Measurements from ENCODE around the gene PLXNA4.

PLXNA4 gene

DNA sequence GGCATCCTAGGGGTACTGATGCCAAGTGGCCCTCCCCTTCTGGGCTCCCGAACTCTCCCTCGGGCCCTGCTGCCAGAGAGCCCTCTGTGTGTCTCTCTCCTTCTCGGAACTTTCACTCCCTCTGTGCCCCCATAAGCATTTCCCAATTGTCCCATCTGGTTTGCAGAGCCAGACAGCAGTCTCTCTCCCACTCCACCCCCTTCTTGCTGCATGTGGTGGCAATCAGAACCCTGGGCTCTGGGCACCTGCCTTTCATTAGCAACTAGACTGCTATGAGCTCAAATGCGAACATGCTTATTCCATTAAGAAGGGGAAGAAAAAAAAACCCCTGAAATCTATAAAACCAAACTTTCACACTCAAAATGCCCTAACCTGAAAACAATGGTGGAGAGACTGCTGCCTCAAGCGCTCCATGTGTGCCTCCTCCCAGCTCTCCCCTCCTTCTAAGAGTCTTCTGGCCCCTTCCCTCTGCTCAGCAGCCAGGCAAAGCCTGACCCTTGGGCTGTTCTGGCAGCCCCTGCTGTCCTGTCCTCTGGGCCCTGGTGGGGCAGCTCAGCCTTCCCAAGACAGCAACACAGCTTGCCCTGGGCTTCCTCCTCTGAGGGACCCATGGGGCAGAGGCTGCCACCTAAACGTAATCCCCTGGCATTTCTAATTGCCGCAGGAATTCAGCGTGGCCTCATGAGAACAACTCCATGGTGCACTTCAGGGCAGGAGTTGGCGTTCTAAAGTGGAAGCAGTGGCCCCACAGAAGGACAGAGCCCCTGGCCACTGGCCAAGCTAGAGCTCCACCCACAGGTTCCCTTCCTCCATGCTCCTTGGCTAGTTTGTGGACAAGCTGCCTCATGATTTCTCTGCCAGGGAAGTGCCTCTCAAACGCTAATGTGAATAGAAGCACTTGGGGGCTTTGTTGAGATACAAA lies 415.4 kb downstream of the PLXNA4 start:
- DNase-seq: no peak

DNA sequence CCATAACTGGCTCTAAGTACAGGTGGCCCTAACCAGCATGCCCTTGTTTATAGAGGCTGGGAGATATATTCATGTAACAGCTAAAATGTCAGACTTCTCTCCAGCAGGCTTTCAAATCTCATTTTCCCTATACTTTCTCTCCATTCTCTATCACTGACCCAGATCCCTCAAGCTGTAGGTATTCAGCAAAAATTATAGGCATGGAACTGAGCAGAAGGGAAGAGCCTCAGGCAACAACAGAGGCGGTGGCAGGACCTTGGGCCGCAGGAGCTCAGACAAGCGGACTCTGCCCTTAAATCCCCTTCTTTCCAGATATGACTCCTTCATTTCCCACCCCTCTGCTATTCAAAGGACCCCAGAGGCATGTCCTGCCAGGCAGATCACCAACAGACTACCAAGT lies 417.4 kb downstream of the PLXNA4 start:
- DNase-seq: no peak

DNA sequence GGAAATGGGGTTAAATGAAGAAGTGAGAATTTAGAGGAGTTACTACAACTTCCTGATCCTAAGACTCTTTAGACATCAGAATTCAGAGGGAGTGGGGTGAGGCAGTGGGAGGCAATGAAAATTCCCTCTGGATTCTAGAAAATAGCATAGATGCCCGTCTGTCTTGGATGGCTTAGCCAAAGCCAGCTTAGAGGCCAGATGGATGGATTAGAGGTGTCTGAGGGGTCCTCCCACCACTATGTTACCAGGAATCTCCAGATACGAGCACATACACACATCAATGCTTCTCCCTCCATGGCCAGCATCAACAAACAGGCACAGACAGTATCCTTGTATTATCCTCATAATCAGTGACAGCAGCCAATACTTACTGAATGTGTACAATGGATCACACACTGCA lies 418.1 kb downstream of the PLXNA4 start:
- DNase-seq: no peak

DNA sequence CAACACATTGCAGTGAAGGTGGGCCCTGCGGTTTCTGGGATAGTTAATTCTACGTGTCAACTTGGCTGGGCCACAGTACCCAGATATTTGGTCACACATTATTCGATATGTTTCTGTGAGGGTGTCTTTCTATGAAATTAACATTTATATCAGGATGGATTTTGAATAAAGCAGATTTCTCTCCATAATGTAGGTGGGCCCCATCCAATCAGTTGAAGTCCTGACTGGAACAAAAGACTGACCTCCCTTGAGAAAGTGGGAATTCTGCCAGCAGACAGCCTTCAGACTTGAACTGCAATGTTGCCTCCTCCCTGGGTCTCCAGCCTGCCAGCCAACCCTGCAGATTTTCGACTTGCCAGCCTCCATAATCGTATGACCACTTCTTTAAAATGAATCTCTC lies 420.6 kb downstream of the PLXNA4 start:
- DNase-seq: no peak

DNA sequence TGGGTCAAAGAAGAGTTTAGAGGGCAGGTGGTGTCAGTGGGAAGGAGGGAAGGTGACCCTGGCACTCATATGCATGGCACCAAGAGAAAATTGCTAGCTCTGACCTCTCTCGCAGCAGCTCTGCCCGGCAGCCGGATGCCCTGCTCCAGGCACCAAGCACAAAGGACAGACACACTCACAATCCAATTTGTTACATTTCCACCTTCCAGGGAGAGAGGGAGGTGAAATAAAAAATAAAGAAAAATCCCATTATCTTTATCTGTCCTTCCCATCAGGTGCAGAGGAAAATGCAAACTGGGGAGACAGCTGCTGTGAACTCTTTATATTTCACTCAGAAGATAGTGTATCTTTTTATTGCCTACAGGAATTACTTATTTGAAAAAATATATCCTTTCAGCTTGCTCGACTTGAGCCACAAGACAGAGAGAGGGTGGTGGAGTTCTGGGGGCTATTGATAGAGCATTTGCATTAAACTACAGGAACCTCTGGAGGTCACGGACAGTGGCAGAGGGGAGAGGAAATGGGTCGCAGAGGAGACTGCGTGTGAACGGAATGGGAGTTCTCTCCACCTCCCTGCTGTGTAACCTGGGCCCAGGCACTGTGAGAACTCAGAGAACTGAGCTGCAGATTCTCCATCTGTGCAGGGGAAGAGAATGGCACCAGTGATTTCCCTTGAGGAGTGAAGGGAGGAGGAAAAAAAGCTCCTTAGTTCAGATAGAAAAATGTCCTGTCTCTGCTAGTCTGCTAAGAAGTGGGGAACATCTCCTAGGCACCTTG lies 421.4 kb downstream of the PLXNA4 start:
- no peak for DNase-seq

DNA sequence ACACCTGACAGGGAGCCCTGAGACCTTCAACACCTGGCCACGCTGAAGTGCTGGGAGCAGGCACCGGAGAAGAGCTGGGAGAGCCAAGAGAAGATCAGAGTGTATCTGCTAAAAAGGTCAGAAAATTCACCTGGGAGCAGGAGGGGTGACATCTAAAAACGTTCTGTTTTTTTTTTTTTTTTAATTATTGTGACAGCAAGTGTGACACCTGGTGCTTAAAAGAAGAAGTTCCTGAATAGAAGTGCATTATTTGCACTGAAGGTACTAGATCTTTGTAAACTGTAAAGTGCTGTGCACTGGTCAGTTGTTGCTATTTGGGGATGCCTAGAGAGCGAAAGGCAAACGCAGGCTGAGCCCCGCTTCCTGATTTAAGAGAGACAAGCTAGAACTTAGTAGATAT lies 422.0 kb downstream of the PLXNA4 start:
- no peak for DNase-seq

DNA sequence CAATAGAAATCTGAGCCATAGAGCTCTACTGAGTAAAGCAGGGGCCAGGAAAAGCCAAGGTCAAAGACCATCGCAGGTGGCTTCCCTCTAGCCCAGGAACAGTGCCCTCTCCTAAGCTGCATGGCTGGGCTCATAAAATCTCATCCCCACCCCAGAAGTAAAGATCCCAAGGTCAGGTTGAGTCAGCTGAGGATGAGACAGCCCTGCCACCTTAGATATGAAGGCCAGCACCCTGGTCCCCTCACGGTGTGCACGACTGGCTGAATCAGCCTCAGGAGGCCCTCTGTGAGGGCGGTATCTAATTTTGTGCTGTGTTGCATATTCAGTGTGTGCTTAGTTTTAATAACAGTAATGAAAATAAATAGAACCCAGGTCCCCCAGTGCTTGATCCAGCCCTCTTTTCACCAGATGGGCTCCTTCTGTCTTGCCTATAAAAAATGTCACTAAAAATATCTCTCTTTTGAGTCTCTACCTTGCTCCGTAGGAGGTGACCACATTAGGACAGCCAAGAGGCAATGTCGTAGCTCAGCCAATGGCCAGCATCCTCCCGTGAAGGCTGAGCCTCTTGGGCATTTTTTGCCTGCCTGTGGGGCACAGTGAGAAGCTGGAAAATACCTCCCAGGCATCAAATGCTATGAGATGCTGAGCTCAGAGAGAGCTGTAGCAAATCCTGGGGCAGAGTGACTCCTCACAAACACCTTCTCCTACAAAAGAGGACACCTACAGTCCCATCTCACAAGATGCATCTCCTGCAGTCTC lies 424.0 kb downstream of the PLXNA4 start:
- DNase-seq: no peak

DNA sequence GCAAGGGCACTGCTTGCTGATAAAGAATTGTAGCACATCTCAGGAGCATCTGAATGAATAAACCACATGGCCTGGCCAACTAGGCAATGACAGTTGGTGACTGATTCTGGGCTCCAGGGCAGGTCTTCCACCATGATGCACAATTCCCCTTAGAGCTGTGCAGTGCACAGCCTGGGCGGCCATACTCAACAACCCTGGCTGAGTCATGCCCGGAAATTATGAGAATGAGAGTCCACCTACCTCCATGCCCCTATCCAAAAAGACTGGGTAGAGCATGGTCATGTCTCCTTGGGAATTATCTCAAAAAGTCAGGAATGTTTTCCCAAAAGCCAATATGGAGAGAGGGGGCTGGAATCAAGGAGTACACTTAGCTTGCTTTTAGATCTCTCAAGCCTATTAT lies 425.6 kb downstream of the PLXNA4 start:
- DNase-seq: no peak

DNA sequence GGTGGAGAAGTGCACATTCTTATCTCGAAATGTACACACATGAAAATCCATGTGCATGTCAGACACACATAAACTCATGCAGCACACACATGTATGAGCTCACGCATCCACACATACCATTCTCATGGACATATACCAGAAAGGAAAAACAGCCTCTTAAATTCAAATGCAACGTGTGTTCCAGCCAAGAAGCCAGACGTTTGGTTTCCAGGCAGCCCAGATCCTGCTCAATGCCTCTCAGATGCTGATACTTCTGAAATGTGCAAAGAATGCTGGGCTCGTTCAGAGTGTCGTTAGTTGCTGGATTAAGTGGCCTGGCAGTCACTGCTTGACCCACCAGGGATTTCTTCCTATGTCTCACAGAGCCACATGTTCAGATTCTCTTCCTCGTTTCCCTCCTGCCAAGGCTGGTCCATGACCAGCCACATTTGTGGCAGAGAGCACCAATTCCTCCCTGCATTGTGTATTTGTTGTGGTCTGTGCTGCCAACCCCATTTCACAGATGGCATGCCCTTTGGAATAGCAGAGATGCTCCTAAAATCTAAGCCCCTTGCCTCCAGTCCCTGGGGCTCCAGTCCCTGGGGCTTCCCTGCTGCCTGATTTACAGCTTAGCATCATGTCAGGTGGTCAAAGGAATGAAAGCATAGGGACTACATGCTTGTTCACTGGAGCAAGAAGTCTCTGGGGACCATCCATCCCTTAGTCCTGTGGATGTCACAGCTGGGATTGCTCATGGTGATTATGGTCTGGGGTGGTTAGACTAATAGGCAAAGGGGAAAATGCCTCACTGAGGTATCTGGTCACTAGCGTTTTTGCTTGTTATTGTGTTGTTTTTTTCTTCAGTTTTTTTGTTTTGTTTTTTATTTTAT lies 426.6 kb downstream of the PLXNA4 start:
- no peak for DNase-seq

DNA sequence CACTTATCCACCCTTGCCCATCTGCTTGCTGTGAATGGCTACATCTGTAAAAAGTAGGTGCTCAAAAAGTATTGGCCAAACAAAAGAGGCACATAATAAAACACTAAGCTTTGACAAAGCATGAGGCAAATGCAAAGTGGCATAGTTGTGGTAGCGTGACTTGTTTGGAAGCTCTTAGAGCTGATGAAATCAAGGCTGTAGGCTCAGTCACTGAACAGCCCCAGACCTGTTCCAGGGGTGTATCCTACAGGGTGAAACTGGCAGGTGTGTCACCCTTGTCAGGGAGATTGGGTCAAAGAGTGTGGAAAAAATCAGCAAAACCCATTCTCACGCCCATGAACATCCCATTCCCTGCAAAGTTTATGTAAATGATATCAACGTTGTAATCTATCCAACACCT lies 427.4 kb downstream of the PLXNA4 start:
- DNase-seq: no peak

DNA sequence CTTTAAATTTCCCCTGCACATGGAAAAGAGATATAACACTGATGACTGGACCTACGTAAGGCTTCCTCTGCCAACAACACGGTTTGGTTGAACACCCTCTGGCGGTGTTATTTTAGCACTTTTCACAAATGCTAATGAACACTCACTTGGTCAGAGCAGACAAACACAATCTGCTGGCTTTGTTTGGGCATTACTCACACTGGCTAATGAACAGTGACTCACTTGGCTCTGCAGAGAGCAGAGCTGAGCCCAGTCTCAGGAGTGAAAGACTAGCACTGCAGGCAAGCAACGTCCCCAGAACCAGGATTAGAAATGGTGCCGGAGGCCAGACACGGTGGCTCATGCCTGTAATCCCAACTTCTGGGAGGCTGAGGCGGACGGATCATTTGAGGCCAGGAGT lies 430.8 kb downstream of the PLXNA4 start:
- DNase-seq: no peak

DNA sequence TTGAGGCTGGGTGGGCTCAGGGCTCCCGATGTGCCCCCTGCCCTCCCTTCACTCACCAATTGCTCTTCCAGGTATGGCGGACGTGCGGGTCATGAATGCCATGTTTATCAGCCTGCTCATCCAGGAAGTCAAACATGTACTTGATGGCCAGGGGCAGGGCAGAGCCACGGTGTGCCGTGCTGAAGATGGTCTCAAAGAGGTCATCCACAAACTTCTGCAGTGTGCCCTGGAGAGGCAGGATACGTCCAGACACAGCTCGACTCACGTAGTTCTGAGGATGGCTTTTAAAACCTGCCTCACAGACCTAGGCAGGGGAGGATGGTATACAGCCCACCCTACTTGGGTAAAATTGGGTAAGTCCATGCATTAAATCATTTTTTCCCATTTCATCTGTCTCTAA lies 431.2 kb downstream of the PLXNA4 start:
- DNase-seq: no peak

DNA sequence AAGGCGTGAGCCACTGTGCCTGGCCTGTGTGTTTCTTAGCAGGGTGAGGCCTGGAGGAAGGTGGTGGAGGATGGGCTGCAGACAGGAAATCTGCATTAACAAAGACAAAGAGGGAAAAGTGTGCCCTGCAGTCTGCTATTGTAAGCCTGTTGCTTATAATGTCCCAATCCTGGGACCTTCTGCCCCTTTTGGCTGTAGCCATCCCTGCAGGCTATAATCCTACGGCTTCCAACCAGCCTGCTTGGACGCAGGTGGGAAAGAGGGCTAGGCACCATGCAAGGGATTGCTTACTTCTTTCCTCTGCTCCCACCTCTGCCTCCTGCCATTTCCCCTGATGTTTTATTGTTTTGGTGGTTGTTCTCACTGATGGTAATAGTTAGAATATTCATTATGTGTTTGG lies 434.3 kb downstream of the PLXNA4 start:
- no peak for DNase-seq

DNA sequence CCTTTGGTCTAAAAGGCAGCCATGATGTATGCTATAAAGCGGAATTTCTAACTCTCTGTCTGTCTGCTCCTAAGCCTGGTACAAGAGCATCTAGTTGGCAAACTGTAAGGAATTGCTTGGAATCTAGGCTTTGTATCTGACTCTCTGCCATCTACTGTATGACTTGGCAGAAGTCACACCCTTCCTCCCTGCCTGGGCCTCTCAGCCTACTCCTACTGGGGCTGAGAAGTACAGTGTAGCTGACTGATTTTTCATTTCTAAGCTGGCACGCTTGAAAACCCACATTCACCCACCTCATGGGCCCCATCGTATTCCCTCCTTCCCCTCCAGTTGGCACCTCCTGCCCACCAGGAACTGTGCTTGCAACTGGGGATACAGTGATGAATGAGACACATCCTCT lies 435.2 kb downstream of the PLXNA4 start:
- no peak for DNase-seq

DNA sequence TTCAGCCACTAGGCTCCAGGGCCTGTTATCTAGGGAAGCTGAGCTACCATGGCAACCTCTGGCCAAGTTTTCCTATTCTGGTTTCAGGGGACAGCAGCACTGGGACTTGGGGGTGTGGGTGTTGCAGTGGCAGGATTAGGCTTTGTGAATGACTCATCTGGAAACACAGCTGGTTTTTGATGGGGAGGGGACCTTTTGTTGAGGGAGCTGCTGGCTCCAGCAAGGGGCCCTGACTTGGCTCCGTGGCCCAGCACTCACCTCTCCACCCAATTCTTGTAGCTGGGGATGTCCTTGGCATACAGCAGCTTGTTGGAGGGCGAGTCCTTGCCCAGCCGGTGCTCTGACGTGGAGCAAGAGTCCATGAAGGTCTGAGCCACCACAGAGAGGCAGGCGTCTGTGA lies 435.9 kb downstream of the PLXNA4 start:
- no peak for DNase-seq

DNA sequence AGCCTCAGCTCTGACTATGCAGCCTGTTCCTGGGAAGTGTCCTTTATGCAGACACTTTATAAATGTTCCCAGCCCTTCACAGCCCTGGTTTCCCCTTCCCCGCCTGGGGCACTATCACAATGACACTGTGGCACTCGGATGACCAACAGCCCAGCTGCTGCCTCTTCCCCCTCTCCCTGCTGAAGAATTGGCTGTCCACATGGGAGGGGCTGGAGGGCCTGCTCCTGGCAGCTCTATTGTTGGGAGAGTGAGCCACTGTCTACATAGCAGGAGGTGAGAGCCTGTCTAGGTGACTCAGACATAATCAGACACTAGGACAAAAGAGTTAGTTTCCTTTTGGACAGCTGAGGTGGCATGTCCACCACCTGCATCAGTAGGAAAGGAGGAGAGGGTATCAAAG lies 437.5 kb downstream of the PLXNA4 start:
- DNase-seq: no peak

DNA sequence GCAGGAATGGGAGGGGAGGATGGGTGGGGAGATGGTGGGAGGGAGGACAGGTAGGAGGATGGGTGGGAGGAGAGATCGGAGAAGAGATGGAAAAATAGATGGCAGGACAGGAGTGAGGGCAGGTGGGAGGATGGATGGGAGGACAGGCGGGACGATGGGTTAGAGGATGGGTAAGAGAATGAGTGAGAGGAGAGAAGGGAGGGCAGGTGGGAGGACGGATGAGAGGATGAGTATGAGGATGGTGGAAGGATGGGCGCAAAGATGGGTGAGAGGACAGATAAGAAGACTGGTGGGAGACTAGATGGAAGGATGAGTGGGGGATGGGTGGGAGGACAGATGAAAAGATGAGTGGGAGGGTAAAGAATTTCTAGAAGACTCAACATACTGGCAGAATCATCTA lies 438.6 kb downstream of the PLXNA4 start:
- DNase-seq: no peak

DNA sequence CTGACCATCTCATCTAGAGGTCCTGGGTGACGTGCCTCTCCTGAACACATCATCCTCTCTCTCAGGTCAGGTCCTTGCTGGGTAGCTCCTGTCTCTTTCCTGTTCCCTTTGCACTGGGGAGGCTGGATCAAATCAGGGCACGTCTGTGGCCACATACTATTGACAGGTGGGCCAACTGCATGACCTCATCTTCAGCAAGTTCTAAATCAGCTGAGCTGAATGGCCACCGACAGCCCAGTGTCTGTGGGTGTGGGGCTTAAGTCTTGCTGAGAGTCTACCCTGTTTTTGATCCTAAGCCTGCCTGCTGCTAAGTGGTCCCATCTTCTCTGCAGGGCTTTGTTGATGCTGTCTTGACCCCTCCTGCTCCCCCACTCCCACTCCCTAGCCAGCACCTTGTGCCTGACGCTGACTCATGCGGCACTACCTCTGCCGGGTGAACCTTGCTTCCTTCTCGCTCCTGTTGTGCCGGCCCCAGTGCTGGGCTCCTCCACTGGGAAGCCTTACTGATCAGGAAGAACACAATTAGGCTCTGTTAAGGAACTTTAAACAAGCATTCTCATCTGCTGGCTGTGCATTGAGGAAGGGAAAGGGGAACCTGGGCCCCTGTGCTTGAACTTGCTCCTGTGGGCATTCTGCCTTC lies 440.4 kb downstream of the PLXNA4 start:
- no peak for DNase-seq

DNA sequence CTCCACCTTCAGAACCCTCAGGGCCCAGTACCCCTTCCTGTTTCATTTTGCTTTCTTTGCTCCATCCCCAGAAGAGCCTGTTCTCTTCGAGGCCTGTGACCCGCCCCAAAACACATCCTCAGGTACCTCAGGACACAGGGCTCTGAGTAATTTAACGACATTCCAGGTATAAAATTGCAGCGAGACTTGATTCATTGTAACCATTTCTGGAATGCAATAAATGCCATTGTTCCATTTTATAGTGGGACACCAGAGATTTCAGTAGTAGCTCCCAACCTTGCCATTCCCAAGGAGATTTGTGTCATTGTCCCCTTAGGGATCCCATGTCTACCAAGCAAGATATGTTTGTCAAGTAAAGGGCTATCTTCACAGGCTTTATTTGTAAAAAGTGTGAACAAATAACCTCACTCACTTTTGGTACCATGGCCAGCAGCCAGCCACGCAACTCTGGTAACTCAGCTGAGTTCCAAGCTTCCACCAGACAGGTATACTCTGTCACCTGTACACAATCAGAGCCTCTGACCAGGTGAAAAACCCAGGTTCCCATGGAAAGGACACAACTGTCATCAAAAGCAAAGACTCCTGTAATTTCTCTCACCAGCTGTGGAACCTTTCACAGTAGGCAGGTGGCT lies 441.3 kb downstream of the PLXNA4 start:
- DNase-seq: no peak

DNA sequence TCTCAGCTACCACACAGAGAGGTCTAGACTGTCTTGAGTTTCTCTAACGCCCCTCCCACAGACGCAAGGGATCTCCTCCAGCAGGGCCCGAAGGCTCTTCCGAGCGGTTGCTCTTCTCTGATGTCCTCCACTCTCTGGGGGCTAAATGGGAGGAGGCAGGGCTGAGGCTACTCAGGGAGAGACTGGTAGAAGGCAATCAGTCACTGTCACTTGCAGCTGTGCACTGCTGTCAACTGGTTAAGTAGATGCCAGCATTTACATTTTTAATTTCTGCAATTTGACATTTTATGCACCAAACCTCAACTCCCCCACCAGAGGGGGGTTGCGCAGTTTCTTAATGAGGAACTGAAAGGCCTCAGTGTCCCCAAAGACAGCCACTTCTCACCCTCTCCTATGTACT lies 442.8 kb downstream of the PLXNA4 start:
- DNase-seq: no peak

DNA sequence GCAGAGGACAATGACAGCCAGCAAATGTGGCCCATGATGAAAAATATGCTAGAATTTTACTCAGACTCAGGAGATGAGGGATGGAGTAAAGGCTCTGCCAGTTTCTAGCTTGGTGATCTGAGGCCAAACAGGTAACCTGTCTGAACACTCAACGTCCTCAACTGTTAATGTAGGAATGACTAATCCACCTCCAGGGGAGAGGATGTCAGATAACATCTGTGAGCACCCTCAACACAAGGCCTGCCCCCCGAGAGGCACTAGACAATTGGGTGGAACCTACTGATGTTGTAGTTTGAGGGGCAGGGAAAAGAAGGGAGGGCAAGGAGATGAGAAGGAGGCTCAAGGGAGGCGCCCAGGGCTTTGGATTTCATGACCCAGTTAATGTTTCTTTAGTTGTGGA lies 445.1 kb downstream of the PLXNA4 start:
- no peak for DNase-seq

DNA sequence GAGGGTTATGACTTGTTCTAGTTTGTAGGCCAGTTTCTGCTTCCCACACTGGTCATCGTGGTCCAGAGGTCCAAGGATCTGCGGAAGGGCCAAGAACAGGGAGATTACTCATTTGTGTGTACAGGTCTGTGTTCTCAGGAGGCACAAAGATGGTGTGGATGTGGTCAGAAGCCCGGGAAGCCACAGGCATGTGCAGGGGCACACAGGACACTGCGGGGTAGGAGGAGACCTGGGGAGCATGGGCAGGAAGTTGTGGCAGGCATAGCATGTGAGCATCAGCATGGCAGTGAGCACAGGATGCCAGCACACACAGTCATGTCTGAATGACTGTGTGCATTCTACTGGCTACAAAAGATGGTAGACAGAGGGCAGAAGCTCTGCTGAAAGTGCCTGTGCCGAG lies 445.8 kb downstream of the PLXNA4 start:
- no peak for DNase-seq
